HG03439 (cell line): Measurements from ENCODE around the gene RIGI.
"Not testable (repeated sequence)": the region's sequence is repeated elsewhere in the genome, so short reads cannot be mapped to it uniquely, and the experiment has no call there.

ENCODE experiments used
- ATAC-seq: cut with Tn5 transposase; IDR thresholded peaks from one replicate; pipeline ENCODE4 v1.9.1; 2021; ENCODE audit warnings: mild to moderate bottlenecking, moderate library complexity; ENCODE audit not compliant: unreplicated experiment

Gene RIGI

GRCh38 chr9:32533336-32533735, 7.3 kb upstream of the RIGI start:
- no peak for ATAC-seq

DNA sequence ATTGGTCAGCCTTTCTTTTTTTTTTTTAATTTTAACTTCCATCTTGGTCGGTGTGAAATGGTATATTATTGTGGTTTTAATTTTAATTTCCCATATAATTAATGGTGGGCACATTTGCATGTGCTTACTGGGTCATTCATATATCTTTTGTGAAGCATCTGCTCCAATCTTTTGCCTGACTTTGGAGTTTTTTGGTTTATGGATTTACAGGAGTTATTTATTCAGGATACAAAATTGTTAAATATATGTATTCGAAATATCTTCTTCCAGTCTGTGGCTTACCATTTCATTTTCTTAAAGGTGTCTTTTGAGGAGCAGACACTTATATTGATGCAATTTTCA, 682 bp upstream of the RIGI start:
- no peak for ATAC-seq

DNA sequence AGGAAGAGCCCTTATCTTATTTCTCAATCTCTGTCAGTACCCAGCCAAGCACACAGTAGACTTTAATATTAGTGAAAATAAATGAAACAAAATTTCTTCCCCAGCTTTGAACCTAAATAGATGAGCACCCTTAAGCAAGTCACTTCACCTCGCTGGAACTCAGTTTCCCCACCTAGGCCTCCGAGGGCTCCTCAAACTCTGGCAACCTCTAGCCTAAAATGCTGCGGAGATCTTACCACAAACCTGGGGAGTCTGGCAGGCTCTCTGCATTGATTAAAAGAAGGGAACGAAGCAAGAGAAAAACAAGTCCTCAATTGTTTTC, 326 bp downstream of the RIGI start:
- ATAC-seq, result no peak

DNA sequence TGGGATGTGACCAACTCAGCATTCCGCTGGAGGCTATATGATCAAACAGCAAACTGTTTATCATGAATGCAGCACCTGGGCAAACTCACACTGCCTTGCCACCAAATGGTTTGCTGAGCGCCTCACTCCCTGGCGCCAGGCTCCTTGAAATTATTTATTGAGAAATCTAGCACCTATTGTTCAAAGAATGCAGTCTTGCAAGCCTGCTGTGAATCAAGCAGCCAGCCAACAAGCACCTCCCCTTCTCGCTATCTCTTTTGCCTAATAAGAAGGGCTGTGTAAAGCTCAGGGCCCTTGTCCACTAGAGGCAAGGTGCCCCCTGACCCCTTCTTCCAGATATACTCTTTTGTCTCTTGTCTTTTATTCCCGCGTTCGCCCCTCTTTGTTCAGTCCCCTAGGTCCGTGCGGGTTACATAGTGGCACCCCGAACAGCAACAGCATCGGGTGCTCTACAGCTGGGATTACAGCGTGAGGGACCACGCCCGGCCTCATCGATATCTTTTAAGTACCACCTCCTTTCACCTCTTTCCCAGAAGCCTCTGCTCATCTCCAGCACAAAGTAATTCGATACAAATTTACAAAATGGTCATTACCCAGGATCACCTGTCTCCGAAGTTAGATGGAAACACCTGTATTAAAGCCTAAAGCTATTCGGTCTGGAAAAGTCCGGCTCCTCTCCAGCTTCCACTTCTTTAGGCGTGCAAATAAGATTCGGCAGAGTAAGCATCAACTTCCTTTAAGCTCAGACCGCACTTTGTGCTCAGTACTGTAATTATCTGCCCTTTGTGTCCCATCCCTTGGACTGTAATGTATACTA, 896 bp downstream of the RIGI start:
- no peak for ATAC-seq

GRCh38 chr9:32524558-32524891, 1.5 kb downstream of the RIGI start:
- not testable (repeated sequence) for ATAC-seq

DNA sequence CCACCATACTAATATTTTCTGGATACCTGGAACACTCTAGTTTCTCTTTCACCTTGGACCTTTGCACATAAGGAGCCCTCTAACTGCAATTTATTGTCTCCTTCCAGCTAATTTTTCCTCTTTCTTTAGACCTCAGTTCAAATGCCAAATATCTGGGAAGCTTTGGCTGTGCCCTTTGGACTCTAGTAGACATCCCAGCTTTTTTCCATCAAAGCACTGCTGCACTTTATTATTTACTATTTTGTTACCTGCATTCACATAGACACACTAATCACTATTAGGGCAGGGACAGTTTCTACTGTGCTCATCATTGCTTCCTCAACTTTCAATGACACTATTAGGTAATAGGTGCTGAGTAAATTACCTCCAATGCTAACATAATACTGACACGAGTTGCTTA, 2.1 kb downstream of the RIGI start:
- no peak for ATAC-seq

DNA sequence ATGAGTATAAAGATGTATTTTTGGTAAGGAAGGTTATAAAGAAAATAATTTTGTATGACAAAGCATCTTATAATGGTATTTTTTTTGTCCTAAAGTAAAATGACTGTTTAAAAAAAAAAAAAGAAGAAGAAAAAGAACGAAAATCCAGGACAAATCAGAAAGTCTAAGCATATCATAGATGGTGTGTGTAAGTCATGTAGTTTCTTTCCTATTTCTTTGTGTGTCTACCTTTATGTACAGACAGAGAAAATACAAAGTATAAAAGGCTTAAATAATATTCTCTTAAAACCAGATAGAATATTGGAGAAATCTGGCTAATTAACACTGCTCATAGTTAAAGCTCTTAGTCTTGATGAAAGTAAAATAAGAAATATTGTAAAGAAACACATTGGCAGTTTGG, 7.7 kb downstream of the RIGI start:
- no peak for ATAC-seq

DNA sequence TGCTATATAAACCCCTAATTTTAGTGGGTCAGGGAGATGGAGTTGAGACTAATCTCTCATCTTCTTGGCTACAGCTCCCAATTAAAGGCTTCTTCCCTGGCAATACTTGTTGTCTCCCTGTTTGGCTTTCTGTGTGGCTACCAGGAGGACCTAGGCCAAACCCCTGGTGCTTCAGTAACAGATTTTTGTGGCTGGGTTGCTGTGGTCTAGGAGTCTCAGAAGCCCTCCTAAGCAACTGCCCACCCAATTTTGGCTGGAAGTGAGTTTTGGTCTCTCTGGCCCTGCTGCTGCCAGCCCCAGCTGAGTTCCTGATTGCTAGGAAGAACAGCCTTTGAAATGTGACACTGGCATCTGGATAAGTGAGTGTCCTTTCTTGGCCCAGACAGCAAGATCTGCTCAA, 9.8 kb downstream of the RIGI start:
- no peak for ATAC-seq

DNA sequence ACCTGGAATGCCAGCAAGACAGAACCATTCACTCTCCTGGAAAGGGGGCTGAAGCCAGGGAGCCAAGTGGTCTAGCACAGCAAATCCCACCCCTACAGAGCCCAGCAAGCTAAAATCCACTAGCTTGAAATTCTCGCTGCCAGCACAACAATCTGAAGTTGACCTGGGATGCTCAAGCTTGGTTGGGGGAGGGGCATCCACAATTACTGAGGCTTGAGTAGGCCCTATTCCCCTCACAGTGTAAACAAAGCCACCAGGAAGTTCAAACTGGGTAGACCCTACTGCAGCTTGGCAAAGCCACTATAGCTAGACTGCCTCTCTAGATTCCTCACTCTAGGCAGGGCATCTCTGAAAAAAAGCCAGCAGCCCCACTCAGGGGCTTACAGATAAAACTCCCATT, 17.3 kb downstream of the RIGI start:
- no peak for ATAC-seq

GRCh38 chr9:32503008-32503407, 23.0 kb downstream of the RIGI start:
- ATAC-seq, result no peak

GRCh38 chr9:32502464-32502863, 23.5 kb downstream of the RIGI start:
- ATAC-seq, result no peak

DNA sequence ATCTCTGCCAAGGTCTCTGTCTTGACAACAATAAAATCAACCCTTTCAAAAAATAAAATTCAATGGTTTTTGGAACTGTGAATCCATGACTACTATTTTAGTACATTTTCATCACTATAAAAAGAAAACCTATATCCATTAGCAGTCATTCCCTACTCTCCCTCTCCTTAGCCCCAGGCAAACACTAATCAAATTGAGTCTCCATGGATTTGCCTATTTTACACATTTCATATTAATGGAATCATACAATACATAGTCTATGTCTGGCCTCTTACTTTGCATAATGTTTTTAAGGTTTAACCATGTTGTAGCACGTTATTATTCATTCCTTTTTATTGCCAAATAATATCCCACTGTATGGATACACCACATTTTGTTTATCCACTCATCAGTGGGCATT, 24.1 kb downstream of the RIGI start:
- ATAC-seq, result no peak

- no peak for ATAC-seq
Observed at GRCh38 chr9:32500768-32501167, 25.2 kb downstream of the RIGI start.

DNA sequence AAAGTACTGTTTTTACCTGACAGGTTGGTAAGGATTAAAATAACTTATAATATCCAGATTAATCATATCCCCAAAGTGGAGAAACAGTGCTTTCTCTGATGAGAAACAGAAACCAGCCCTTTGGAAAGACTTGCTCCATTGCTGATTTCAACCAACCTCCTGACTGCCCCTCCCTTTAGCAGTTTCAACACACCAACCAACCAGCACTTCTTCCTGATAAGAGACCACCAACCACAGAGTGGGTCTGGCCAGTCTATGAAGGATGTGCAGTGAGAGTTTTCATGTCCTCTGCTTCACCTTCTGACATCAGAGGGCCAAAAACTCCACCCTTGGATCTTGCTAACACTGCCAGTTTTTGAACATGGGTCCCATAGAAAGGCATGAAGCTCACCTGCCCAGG, 28.1 kb downstream of the RIGI start:
- no peak for ATAC-seq

- no peak for ATAC-seq
Observed at GRCh38 chr9:32490601-32491000, 35.4 kb downstream of the RIGI start.

- no peak for ATAC-seq
Observed at GRCh38 chr9:32487981-32488380, 38.0 kb downstream of the RIGI start.

- ATAC-seq, result no peak
Observed at GRCh38 chr9:32486839-32487562, 39.0 kb downstream of the RIGI start.

GRCh38 chr9:32483343-32483742, 42.7 kb downstream of the RIGI start:
- no peak for ATAC-seq
